Retinal pigment epithelial cell (primary cell): ENCODE data around the gene EXD2.
"Not testable (repeated sequence)": the region's sequence is repeated elsewhere in the genome, so short reads cannot be mapped to it uniquely, and the experiment has no call there.

Experiments used
- DNase-seq: peaks from one replicate; pipeline ENCODE4 v3.0.0-alpha.2; 2010; ENCODE audit warnings: low read depth
- H3K4me3 ChIP-seq: 2 replicates; pipeline ENCODE4 v1.5.1; 2011; ENCODE audit warnings: mild to moderate bottlenecking, low read length, control low read depth, moderate library complexity
- TF ChIP-seq, protein P1 (sequence below): conservative IDR thresholded peaks from 2 replicates; pipeline ENCODE4 v1.5.1; 2011; ENCODE audit warnings: low read depth, low read length, control low read depth, inconsistent platforms

Gene EXD2

DNA sequence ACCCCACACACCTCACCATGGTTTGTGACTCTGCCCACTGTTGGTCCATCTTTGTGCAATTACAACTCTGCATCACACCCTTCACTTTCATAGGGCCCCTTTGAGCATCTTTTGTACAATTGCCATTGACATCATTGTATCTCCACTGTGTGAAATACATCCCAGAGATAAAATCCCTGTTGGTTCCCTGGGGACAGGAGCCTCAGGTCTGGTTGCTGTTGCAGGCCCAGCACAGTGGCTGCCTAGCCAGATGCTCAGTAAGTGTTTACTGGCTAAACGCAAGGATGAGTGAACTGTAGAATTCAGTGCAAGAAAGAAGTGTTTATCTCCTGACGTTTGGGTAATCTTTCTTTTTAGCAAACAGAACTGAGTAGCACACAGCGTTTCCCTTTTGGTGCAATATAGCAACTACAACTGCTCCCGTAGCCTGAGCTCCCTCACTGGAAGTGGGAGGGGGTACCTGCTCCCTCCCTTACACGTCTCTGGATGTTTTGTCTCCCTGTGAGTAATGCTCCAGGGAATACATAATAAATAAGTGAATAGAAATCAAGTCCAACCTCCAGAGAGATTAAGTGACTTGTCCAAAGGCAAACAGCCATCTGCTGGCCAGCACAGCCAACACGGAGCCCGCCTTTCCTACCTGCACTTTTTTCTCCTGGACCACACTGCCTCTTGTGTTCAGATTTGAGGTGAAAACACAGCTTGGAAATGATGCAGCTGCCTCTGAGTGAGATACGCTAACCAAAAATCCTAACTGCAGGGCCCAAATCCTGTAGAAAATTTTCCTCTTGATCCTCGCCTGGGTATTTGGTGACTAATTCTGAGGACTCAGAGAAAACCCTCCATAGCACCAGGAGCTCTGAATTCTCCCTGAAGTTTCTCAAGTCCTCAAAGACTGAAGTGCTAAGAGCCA, 96.1 kb downstream of the EXD2 start:
- TF ChIP-seq, protein P1, sequence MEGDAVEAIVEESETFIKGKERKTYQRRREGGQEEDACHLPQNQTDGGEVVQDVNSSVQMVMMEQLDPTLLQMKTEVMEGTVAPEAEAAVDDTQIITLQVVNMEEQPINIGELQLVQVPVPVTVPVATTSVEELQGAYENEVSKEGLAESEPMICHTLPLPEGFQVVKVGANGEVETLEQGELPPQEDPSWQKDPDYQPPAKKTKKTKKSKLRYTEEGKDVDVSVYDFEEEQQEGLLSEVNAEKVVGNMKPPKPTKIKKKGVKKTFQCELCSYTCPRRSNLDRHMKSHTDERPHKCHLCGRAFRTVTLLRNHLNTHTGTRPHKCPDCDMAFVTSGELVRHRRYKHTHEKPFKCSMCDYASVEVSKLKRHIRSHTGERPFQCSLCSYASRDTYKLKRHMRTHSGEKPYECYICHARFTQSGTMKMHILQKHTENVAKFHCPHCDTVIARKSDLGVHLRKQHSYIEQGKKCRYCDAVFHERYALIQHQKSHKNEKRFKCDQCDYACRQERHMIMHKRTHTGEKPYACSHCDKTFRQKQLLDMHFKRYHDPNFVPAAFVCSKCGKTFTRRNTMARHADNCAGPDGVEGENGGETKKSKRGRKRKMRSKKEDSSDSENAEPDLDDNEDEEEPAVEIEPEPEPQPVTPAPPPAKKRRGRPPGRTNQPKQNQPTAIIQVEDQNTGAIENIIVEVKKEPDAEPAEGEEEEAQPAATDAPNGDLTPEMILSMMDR: no peak
- DNase-seq: no peak
- H3K4me3 ChIP-seq: no peak overlapping the region

DNA sequence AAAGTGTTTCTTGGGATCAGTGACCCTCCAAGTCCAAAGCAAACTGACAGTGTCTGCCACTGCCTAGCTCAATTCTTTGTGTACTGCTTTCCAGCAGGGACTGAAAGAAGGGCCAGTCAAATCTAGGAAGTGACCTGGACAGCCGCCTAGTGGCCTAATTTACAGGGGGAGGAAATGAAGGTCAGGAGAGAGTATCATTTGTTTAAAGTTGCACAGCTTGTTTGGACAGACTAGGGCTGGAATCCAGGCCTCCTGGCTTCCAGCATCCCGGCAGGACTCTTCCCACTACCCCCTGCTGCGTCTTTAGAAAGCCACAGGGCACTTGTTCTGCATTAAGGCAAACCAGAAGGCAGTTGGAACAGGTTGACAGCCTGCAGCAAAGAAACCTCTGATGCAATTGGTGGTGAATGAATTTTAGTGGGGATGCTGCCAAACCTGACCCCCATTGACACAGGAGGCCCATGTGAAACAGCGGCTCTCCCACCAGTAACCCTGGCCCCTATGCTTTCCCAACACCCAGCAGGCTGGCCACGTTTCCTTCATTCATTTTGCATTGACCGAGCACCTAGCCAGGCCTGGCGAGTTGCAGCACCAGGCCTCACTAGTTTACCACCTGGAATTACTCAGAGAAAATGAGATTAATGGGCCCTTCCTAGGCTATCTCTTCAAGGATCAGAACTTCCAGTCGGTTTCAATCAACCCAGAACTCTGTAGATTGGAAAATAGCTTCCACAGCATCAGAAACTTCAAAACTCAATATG, 96.9 kb downstream of the EXD2 start:
- no peak overlapping the region for H3K4me3 ChIP-seq
- TF ChIP-seq, protein P1: peak; percentile 35
- no peak for DNase-seq

DNA sequence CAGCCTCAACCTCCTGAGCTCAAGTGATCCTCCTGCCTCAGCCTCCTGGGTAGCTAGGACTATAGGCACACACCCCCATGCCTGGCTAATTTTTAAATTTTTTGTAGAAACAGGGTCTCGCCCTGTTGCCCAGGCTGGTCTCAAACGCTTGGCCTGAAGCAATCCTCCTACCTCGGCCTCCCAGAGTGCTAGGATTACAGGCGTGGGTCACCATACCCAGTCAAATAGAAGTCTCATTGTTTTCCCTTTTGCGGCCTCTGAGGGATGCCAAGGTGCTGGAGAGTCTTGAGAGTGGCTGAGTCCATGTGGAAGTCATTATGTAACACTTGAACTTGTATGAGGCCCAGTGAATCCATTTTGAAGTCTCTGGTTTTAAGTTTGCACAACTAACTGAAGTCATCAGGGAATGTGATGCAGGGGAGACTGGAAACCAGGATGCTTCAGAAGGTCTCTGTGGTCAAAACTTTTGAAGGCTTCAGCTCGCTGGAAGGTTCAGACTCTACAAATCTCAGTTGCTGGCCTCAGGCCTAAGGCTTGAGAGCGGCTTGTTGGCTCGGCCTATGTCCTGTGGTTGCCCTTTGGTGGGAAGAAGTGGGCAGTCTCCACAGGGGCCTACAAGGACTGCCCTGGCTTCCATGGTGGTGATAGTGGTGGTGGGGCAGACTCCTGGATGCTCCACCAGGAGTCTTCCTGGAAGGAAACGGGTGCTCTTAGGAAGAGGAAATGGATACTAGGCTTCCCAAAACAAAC, 97.8 kb downstream of the EXD2 start:
- H3K4me3 ChIP-seq: no peak overlapping the region
- TF ChIP-seq, protein P1: no peak
- DNase-seq: no peak

DNA sequence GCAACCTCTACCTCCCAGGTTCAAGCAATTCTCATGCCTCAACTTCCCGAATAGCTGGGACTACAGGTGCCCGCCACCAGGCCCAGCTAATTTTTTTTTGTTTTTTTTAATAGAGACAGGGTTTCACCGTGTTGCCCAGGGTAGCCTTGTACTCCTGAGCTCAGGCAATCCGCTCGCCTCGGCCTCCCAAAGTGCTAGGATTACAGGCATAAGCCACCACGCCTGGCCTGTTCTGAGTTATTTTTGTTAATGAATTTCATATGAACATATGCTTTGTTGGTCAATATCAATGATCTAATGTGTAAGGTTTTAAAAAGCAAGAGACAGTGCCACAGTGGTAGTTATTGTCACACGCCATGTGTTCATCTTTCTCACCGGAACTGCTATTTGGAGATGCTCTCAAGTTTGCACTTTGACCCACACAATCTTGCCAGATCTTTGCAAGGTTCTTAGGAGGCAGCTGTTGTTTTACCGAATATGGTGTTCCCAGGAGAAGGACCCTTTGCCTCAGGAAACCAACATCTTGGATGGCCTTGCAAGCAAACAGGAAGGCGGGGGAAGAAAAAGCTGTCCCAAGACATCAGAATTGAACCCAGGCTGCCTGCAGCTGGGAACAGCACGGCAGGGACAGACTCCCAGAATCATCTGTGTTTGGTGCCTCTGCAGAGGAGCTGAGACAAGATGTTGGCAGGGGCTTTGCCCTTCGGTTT, 98.7 kb downstream of the EXD2 start:
- H3K4me3 ChIP-seq: no peak overlapping the region
- no peak for DNase-seq
- TF ChIP-seq, protein P1: no peak

DNA sequence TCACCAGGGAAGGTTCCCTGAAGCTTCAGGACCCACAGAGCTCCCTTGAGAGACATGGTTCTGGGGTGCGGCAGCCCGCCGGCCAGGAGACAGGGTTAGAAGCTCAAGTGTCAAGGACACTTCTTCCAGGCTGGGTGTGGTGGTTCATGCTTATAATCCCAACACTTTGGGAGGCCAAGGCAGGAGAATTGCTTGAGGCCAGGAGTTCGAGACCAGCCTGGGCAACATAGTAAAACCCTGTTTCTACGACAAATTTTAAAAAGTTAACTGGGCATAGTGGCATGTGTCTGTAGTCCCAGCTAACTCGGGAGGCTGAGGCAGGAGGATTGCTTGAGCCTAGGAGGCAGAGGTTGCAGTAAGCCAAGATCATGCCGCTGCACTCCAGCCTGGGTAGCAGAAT, 99.6 kb downstream of the EXD2 start:
- H3K4me3 ChIP-seq, DNase-seq: not testable (repeated sequence)

DNA sequence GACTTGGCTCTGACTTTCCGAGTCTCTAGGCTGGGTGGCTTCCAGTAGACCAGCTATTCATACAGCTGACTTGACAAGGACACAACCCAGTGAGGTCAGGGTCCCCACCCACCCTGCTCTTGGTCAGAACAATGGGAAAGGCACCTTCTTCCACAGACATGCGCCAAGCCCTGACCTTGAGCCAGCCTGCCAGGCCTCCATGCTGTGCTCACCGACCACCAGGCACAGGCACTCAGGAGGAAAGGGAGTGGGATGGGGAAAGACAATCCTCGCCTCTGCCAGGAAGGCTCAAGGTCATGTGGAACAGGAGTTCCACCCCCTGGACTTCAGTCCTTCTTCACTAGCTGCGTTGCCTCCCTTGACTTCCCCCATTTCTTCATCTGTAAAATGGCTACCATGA, 100.1 kb downstream of the EXD2 start:
- DNase-seq: no peak
- TF ChIP-seq, protein P1: no peak

More for the DNA sequence above, 100.1 kb downstream of the EXD2 start:
- no peak overlapping the region for H3K4me3 ChIP-seq
